Stomach (tissue), 4 donors: ENCODE results near the gene ACOT7.

ENCODE experiments used
- CTCF ChIP-seq, 7 experiments: fragments of 450-650 bp in 4 of 7; fragments of 200-600 bp in 3 of 7; sonication (generic) in 3 of 7; IDR thresholded peaks; one replicate each; pipeline ENCODE4 v1.5.1; 2016 to 2019; ENCODE audit warnings: antibody characterized with exemption in 7 of 7, control low read depth in 2 of 7, mild to moderate bottlenecking in 1 of 7
- EP300 ChIP-seq: sonication (generic); formaldehyde crosslinking; IDR thresholded peaks from one replicate; pipeline ENCODE4 v1.6.1; 2017; ENCODE audit warnings: antibody characterized with exemption
- POLR2A ChIP-seq, 4 donors: fragments of 450-650 bp; IDR thresholded peaks; one replicate each; pipeline ENCODE4 v1.6.1; 2016; ENCODE audit warnings: antibody characterized with exemption in 4 of 4, control low read depth in 2 of 4, mild to moderate bottlenecking in 1 of 4, moderate library complexity in 1 of 4
- POLR2AphosphoS5 ChIP-seq, 3 donors: sonication (generic); formaldehyde crosslinking; IDR thresholded peaks; one replicate each; pipeline ENCODE4 v1.6.1; 2016; ENCODE audit warnings: antibody characterized with exemption in 3 of 3

- TF ChIP-seq CTCF (IDR thresholded peaks at IDR 0.05) (no peak), POLR2AphosphoS5 (IDR thresholded peaks at IDR 0.05) (no peak), POLR2A (IDR thresholded peaks at IDR 0.05) (no peak), EP300 (no peak)
These were observed 143.6 kb downstream of the ACOT7 start for GRCh38 chr1:6249739-6250689.
